HG03354 (cell line): ENCODE results near the gene DHCR24.

ENCODE experiments used
- ATAC-seq: cut with Tn5 transposase; IDR thresholded peaks from one replicate; pipeline ENCODE4 v1.9.1; 2021; ENCODE audit warnings: mild to moderate bottlenecking; ENCODE audit not compliant: unreplicated experiment, poor library complexity, severe bottlenecking

DHCR24 gene

DNA sequence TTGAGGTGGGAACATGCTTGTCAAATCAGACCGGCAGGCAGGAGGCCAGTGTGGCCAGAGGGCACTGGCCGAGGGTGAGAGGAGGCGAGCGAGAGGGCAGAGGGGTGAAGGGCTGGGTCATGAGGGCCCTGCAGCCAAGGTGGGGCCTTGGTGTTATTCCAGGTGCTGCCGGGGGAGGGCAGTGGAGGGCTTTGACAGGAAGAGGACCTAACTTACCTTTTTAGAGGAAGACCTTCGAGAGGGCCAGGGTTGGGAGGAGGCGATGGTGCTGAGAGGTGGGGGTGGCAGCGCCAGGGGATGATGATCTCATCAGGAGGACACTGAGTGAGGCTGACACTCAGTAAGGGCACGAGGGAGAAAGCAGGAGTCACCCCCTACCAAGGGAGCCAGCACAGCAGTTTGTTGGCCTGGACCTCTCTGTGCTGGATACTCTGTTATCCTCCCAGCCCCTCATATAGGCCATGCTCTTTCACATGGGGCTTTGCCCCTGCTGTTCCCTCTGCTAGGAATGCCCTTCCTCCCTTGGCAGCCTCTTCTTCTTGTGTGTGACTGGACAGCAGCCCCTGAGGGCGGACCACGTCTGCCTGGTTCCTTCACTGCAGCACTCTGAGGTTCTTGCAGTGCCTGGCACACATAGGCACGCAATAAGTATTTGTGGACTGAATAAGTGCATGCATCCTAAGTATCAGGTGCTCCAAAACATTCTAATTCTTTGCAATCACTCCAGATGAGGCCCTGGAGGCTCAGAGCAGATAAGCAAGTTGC lies 78.4 kb downstream of the DHCR24 start:
- no peak for ATAC-seq

DNA sequence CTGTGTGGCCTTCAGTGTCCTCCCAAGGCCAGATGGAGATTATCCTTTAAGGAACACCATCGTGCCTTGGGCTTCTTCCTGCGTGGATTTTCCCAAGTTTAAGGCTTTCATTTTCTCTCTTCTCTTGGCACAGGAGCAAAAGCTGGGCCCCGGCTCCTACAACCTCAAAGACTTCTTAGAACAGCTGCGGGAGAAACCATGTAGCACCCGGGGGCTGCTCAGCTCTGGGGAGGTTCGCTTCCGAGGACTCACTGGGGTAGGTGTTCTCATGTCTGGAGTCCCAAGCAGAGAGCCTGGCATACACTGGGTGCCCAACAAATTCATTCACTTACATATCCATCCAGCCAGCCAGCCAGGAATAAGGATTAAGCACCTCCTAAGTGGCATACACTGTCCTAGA lies 79.2 kb downstream of the DHCR24 start:
- no peak for ATAC-seq

DNA sequence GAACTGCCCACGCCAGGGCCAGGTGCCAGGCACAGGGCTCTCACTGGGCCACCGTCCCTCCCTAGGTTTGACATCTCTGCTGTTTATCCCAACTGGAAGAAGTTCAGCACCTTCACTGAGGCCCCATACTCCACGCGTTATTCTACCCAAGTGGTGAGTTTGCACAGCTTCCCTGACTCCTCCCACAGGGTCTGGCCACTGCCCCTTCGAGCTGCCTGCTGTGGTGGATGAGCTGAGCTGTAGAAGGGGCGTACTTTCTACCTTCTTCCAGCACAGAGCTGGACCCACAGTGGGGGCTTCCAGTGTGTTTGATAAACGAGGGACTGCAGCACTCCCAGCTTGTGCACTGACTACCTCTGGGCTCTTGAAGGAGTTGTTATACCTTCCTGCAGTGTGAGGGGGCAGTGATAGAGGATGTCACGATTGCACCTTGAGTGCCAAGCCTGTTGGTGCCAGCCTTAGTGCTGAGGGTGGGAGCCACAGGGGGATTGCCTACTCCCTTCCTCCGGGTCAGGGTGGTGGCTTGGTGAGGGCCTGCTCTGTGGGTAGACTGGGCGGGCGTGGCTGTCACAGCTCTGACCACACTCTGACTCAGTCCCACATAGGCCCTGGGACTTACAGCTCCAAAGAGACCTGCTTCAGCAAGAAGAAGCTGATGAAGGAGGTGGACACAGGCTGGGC lies 79.9 kb downstream of the DHCR24 start:
- ATAC-seq, result no peak

DNA sequence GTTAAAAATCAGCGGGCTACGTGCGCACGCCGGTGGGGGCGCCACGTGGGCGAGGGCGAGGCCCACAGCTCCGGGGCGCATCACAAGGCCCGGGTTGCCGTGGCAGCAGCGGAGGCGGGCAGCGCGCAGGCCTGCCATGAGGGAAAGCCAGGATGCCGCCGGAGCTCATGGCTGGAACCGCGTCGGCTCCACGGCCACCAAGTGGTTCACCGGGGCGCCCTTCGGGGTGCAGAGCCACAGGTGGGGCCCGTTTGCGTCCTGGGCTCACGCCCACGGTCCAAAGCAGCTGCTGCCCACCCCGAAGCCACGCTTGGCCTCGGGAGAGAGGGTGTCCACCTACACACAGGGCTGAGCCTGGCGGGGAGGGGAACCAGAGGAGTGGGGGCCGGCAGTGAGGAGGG lies 81.0 kb downstream of the DHCR24 start:
- no peak for ATAC-seq

DNA sequence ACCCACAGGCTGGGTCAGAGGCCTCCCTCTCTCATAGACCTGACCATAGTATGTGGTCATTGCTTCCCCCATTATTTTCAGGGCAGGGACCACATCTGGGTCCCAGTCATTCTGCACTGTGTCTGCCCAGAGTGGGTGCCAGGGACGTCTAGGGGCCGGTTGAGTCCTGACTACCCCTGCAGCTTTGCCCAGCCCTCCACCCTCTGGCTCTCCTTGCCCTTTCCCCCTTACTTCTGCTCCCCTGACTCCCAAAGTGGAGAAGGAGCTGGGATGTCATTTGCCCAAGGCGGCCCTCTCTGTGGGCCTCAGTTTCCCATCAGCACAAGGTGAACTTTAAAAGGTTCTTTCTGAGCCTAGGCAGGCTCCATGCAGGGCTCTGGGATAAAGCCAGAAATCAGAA lies 81.5 kb downstream of the DHCR24 start:
- ATAC-seq, result no peak

DNA sequence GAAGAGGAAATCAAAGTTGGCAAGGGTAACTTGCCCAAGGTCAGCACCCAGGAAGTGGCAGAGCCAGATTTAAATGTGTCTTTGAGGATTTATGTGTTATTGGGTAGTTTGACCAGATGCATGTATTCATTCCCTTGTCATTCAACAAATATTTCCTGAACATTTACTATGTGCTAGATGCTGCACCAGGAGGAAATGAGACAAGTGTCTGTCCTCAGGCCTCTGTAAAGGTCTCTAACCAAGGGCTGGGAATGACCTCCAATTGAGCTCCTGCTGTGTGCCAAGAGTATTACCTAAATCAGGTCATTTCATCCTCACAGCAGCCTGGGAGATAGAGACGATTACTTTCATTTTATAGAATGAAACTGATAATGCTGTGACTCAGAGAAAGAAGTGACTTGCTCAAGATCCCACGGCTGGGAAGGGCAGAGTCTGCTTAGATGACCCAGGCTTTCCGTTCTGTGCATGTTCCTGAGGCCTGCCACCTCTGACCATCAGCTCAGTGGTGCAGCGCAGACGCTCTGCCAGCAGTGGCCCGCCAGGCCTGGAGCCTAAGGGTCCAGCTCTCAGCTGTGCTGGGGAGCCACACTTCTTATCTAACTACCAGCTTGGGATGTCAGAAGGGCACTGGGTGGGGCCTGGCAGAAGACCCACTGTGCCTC lies 82.4 kb downstream of the DHCR24 start:
- no peak for ATAC-seq

DNA sequence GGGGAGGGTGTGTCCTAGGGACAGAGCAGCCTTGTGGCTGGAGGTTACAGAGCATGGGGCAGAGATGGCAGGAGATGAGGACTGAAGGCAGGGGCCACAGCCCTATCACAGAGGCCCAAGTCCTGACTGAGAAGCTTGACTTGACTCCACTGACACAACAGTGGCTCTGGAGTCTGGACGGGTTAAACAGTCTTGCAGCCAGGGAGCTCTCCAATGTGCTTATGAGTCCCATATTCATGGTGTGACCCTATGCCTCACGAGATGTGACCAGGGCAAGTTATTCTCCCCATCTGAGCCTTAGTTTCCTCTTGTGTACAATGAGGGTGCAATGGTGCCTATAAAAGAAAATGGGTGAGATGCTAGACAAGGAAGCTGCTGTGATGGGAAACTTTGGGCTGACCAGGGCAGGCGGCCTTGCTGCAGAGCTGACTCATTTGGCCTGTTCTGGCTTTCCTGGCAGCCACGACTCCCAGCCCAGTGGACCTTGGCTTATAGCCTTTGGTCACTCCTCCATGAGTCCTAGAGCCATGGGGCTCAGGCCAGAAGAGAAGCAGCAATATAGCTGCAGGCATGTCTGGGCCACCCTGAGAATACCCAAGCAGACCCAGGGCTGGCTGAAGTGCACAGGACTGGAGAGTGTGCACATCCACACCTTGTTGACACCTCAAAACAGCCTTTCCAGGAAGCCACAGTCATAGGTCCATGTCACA lies 83.1 kb downstream of the DHCR24 start:
- no peak for ATAC-seq

DNA sequence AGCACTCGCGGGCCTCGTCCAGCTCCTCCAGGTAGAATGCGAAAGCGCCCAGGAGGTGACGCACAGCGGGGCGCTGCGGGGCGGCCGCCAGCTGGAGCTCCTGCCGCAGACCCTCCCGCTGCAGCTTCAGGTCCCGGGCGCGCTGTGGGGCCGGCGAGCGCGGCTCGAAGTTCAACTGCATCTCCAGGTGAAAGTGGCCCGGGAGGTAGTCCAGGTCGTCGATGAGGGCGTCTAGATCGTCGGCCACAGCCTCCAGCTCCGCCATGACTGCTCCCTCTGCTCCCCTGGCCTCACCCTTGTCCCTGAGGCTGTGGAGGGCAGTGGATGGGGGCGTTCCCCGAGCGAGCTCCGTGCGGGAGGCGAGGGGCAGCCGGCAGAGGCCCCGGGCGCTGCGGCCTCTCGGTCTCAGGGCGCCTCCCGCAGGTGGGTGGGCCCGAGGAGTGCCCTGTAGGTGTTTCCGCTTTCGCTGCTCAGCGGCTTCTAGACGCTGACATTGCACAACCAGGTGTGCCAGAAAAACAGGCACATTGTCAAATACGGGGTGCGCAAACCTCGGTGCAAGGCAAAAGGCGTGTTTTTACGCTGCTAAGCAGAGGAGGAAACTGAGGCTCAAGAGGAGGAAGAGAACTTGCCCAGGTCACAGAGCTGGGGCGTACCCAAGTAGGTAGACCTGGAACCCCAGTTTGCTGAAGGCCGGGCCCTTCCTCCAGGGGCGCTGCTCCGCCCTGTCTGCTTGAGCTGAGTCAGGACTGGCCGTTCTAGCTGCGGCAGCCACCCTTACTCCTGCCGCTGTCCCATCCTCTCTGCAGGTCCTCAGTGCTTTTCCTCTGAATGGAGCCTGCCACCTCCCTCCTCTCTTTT lies 85.9 kb downstream of the DHCR24 start, which contains the start of gene TTC22:
TTC22 (minus strand) TSS at position 425 of the 861 bp plus-strand sequence; CDS start at position 265, 160 bp downstream.
- ATAC-seq, result peak; percentile 87

DNA sequence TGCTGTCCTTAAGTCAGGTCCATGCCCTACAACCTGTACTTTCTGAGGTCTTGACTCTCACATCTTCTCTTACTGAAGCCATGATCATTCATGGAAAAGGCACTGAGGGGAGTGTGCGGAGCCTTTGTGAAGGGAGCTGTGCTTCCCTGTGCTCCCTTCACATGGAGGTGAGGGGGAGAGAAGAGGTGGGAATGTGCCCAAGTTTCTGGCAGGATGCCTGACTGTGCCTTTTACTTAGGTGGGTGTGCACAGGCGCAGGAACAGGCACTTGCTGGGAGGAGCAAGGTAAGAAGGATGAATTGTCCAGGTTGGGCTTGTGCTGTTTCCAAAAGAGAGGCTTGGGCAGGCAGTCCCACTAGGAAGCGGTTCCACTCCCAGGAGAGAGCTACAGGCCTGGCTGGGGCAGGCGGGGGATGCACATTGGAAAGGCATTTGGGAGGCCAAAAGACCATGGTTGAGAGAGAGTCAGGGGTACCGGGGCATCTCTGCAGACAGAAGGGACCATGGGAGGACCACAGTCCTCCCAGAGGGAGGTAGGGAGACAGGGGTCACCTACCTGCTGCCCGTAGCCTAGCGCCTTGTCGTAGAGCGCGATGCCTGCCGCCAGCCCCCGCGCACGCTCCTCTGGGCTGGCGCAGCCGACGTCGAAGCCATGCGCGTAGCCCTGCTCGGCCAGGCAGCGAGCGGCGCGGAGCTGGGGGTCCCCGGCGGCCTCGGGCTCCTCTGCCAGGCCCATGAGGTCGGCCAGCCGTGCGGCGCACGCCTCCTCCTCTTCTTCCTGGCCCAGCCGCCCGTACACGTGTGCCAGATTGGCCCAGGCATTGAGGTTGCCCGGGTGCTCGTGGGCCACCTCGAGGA lies 86.7 kb downstream of the DHCR24 start:
- no peak for ATAC-seq
